ENCODE measurements around the gene MACC1. TPM values are rescaled to one million over a fixed set of nuclear protein-coding genes. Genes with fewer than 3 reads are reported as not detected.
"Not testable (repeated sequence)": the region's sequence is repeated elsewhere in the genome, so short reads cannot be mapped to it uniquely, and the experiment has no call there.

The MACC1 gene
- total RNA-seq, 1 donor from 2014 or later = 6.9 TPM

GRCh38 chr7:20190560-20191390 lies 26.4 kb downstream of the MACC1 start:
- Histone ChIP-seq H3K27ac (no peak overlapping the region), H3K9me3 (no peaks in the 10 kb centered on the region), H3K27me3 (no peaks in the 10 kb centered on the region), H3K4me3 (no peak overlapping the region), H3K4me1 (peaks cover 4% of the 10 kb centered on the region), H3K36me3 (no peaks in the 10 kb centered on the region)
- DNase-seq (ENCODE audit: extremely low spot score in 2 of 2) = no peak
- intact Hi-C loops (cut with DNase I) = no loop called here
- TF ChIP-seq POLR2A (IDR thresholded peaks at IDR 0.05) (no peak), CTCF (IDR thresholded peaks at IDR 0.05) (no peak), POLR2AphosphoS5 (IDR thresholded peaks at IDR 0.05; ENCODE audit: insufficient read depth in 1 of 2, low read depth in 1 of 2) (no peak)

GRCh38 chr7:20189852-20190251 lies 27.3 kb downstream of the MACC1 start:
- H3K36me3 ChIP-seq = no peaks in the 10 kb centered on the region
- H3K9me3 ChIP-seq = no peaks in the 10 kb centered on the region
- TF ChIP-seq CTCF (IDR thresholded peaks at IDR 0.05) (no peak), POLR2A (IDR thresholded peaks at IDR 0.05) (no peak), POLR2AphosphoS5 (IDR thresholded peaks at IDR 0.05; ENCODE audit: insufficient read depth in 1 of 2, low read depth in 1 of 2) (no peak)
- no peak for DNase-seq (ENCODE audit: extremely low spot score in 2 of 2)
- no peak overlapping the region for H3K27ac ChIP-seq
- peaks cover 4% of the 10 kb centered on the region for H3K4me1 ChIP-seq
- intact Hi-C loops (cut with DNase I) = no loop called here
- no peaks in the 10 kb centered on the region for H3K27me3 ChIP-seq
- H3K4me3 ChIP-seq = no peak overlapping the region

- no peak for TF ChIP-seq POLR2AphosphoS5 (IDR thresholded peaks at IDR 0.05; ENCODE audit: insufficient read depth in 1 of 2, low read depth in 1 of 2)
- TF ChIP-seq POLR2A (IDR thresholded peaks at IDR 0.05) = no peak
- no peak for TF ChIP-seq CTCF (IDR thresholded peaks at IDR 0.05)
- peaks cover 4% of the 10 kb centered on the region for H3K4me1 ChIP-seq
- H3K9me3 ChIP-seq = no peaks in the 10 kb centered on the region
- H3K36me3 ChIP-seq = no peaks in the 10 kb centered on the region
- DNase-seq (ENCODE audit: extremely low spot score in 2 of 2) = no peak
- H3K4me3 ChIP-seq = no peak overlapping the region
- intact Hi-C loops (cut with DNase I) = no loop called here
- no peak overlapping the region for H3K27ac ChIP-seq
- no peaks in the 10 kb centered on the region for H3K27me3 ChIP-seq
Measured at GRCh38 chr7:20188567-20188966, 28.6 kb downstream of the MACC1 start.

GRCh38 chr7:20187850-20188249 lies 29.3 kb downstream of the MACC1 start:
- H3K4me1 ChIP-seq; H3K27me3 ChIP-seq; H3K4me3 ChIP-seq; H3K9me3 ChIP-seq; H3K36me3 ChIP-seq; H3K27ac ChIP-seq; intact Hi-C loops (cut with DNase I); DNase-seq (ENCODE audit: extremely low spot score in 2 of 2): not testable (repeated sequence)

GRCh38 chr7:20185988-20186387 lies 31.2 kb downstream of the MACC1 start:
- Histone ChIP-seq H3K9me3 (no peaks in the 10 kb centered on the region), H3K4me1 (peaks cover 2% of the 10 kb centered on the region), H3K27ac (no peak overlapping the region), H3K4me3 (no peak overlapping the region), H3K36me3 (no peaks in the 10 kb centered on the region), H3K27me3 (no peaks in the 10 kb centered on the region)
- TF ChIP-seq CTCF (IDR thresholded peaks at IDR 0.05) = no peak
- intact Hi-C loops (cut with DNase I) = no loop called here
- no peak for DNase-seq (ENCODE audit: extremely low spot score in 2 of 2)

Measured in vagina (tissue), 2 donors.